ENCODE data around the gene PGLYRP3. TPM values are rescaled to one million over a fixed set of nuclear protein-coding genes. Genes with fewer than 3 reads are reported as not detected.

The PGLYRP3 gene
- total and polyA plus RNA-seq, 2 of the 8 experiments (the other 6 are each of a cell fraction or from before 2014, with no cell fraction given): not detected

GRCh38 chr1:153353226-153353947 is 40.6 kb upstream of the PGLYRP3 start:
- peak in 1 of 2 experiments; percentile 60 for DNase-seq (ENCODE audit: low read depth in 1 of 2, low spot score in 2 of 2)
- FAIRE-seq: no peak
- WGBS, 2 experiments (ENCODE audit: extremely low coverage in 1 of 2, insufficient coverage in 1 of 2, insufficient read length in 1 of 2, insufficient replicate concordance in 2 of 2, low coverage in 1 of 2, low lambda C conversion rate in 2 of 2, missing lambda C conversion rate in 1 of 2): 86% methylated on average over 7 of the region's 7 CpGs; no CpG with 5 or more reads in 1 of the 2 experiments
- TF ChIP-seq RAD21 (IDR thresholded peaks at IDR 0.05 in 1 of 2, conservative IDR thresholded peaks at IDR 0.05 in 1 of 2; ENCODE audit: low read depth in 2 of 2, low read length in 2 of 2) (peak; percentile 63), GABPA (IDR thresholded peaks at IDR 0.05; ENCODE audit: borderline replicate concordance, insufficient read depth, low read length) (no peak), JUND (IDR thresholded peaks at IDR 0.05; ENCODE audit: low read length) (no peak), CTCF (IDR thresholded peaks at IDR 0.05; ENCODE audit: control extremely low read depth in 1 of 3, insufficient read depth in 1 of 3, low read depth in 1 of 3, low read length in 3 of 3) (peak; percentile 64 to 78 (median 77)), SAP30 (IDR thresholded peaks at IDR 0.05; ENCODE audit: insufficient read depth, insufficient replicate concordance, low read length) (no peak), TCF12 (IDR thresholded peaks at IDR 0.05; ENCODE audit: low read depth, low read length) (no peak), E2F6 (IDR thresholded peaks at IDR 0.05) (peak; percentile 23; the same call in 1 of the 2 replicates), EGR1 (IDR thresholded peaks at IDR 0.05; ENCODE audit: borderline replicate concordance, low read depth, low read length) (no peak)

More at GRCh38 chr1:153353226-153353947, 40.6 kb upstream of the PGLYRP3 start:
- H2BK15ac ChIP-seq (ENCODE audit: low read length): no peak overlapping the region
- POLR2A ChIA-PET (ENCODE audit: partially characterized antibody): interaction anchor here (1.0 to 1.3 kb wide), 2 partner anchors 131 to 274 kb away, joined by 3 read pairs; partner anchors contain the start of gene S100A13
- no peaks in the 10 kb centered on the region for H3K36me3 ChIP-seq (ENCODE audit: control insufficient read depth in 2 of 4, insufficient read depth in 4 of 4, low read length in 3 of 4)
- no peaks in the 10 kb centered on the region for H3K27me3 ChIP-seq (replicated peaks in 1 of 4; ENCODE audit: control insufficient read depth in 3 of 4, extremely low read depth in 1 of 4, insufficient read depth in 3 of 4, low read length in 3 of 4)
- H3K4me3 ChIP-seq (ENCODE audit: extremely low read depth in 1 of 4, insufficient read depth in 2 of 4, low read depth in 3 of 4, low read length in 4 of 4): no peak overlapping the region
- H3K79me2 ChIP-seq (ENCODE audit: control insufficient read depth in 1 of 2, insufficient read depth in 2 of 2, low read length in 2 of 2): no peaks in the 10 kb centered on the region
- peak overlapping the region; percentile 42; the same call in 1 of the 2 replicates for H2AFZ ChIP-seq (ENCODE audit: low read length)
- H2BK12ac ChIP-seq (ENCODE audit: low read depth, low read length): no peak overlapping the region
- no peak overlapping the region for H4K91ac ChIP-seq (replicated peaks; ENCODE audit: insufficient read length, low read length)
- H4K5ac ChIP-seq (ENCODE audit: insufficient read length, low read depth, low read length): no peak overlapping the region
- H3K4me1 ChIP-seq (replicated peaks in 1 of 4; ENCODE audit: control insufficient read depth in 3 of 4, insufficient read depth in 4 of 4, low read length in 3 of 4): no peaks in the 10 kb centered on the region; a peak in 1 of 7 replicates
- H2BK120ac ChIP-seq (replicated peaks; ENCODE audit: low read depth, low read length): no peak overlapping the region
- no peak overlapping the region for H3K14ac ChIP-seq (ENCODE audit: insufficient read length)
- H4K8ac ChIP-seq (ENCODE audit: extremely low read depth, insufficient read depth, low read length): no peak overlapping the region
- CTCF ChIA-PET (ENCODE audit: partially characterized antibody): interaction anchor here (0.6 to 8.5 kb wide), 57 partner anchors 9 to 1319 kb away, joined by 3 to 360 read pairs (median 5); partner anchors contain the start of genes PGLYRP3, S100A1 and S100A14
- no peak overlapping the region for H3K4me2 ChIP-seq (ENCODE audit: insufficient read depth in 1 of 2, low read depth in 2 of 2, low read length in 2 of 2)
- H3K18ac ChIP-seq (ENCODE audit: extremely low read depth, low read length): no peak overlapping the region
- no peak overlapping the region for H3K23ac ChIP-seq (ENCODE audit: insufficient read length)
- H3K9me3 ChIP-seq (ENCODE audit: insufficient read depth in 2 of 2, low read depth in 1 of 2, low read length in 1 of 2): no peaks in the 10 kb centered on the region
- H3K79me1 ChIP-seq (ENCODE audit: low read depth, low read length): no peaks in the 10 kb centered on the region
- H2AK5ac ChIP-seq (ENCODE audit: low read depth, low read length): no peak overlapping the region
- no peak overlapping the region for H3K4ac ChIP-seq (replicated peaks; ENCODE audit: insufficient read length, low read depth, low read length)
- no peaks in the 10 kb centered on the region for H3K23me2 ChIP-seq (ENCODE audit: low read depth, low read length)
- no peak overlapping the region for H3K27ac ChIP-seq (ENCODE audit: low read depth, low read length)
- no peaks in the 10 kb centered on the region for H4K20me1 ChIP-seq (replicated peaks in 1 of 2; ENCODE audit: control insufficient read depth in 1 of 2, insufficient read depth in 2 of 2, low read length in 2 of 2)
- no peak overlapping the region for H3K9ac ChIP-seq (replicated peaks in 1 of 4; ENCODE audit: extremely low read depth in 1 of 4, low read depth in 3 of 4, low read length in 3 of 4)
- H2BK5ac ChIP-seq (ENCODE audit: low read depth, low read length): 0 out of 2 replicates have a peak overlapping the region, but pooled peaks have one; percentile 12
- no peak overlapping the region for H3K56ac ChIP-seq (replicated peaks; ENCODE audit: insufficient read length, low read depth, low read length)
- H2BK20ac ChIP-seq (ENCODE audit: low read length): no peak overlapping the region

All from H1 (cell line).